C4-2B (cell line): Measurements from ENCODE around the gene ZSCAN5A.

ENCODE experiments used
- H3K27ac ChIP-seq: fragments of 450-650 bp; 2 replicates; pipeline ENCODE4 v1.5.1; 2017
- CTCF ChIP-seq: fragments of 450-650 bp; conservative IDR thresholded peaks from 2 replicates; pipeline ENCODE4 v1.5.1; 2017; ENCODE audit warnings: mild to moderate bottlenecking
- ZFX ChIP-seq: fragments of 450-650 bp; IDR thresholded peaks from 2 replicates; pipeline ENCODE4 v1.6.1; 2017

The ZSCAN5A gene

GRCh38 chr19:56321254-56321988 is 6.8 kb upstream of the ZSCAN5A start:
- no peak for TF ChIP-seq CTCF
- TF ChIP-seq ZFX = no peak
- no peak overlapping the region for H3K27ac ChIP-seq

DNA sequence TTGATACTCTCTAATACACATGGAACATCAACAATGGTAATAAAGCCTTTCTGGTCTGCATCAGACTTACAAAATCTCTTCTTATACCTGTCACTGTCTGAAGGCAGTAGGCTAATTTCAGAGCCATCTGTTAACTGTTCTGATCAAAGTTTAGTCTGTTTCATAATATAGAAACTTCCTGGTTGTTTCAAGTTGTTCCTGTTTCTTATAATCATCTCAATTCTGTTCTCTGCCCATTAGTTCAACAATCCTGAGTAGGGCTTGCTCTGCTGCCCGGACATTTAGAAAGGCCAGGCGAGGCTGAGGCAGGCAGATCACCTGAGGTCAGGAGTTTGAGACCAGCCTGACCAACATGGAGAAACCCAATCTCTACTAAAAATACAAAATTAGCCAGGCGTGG is 5.4 kb upstream of the ZSCAN5A start:
- no peak for TF ChIP-seq CTCF
- no peak for TF ChIP-seq ZFX
- H3K27ac ChIP-seq = no peak overlapping the region

- H3K27ac ChIP-seq = no peak overlapping the region
- TF ChIP-seq CTCF (no peak), ZFX (no peak)
Measured at GRCh38 chr19:56317749-56318148, 3.1 kb upstream of the ZSCAN5A start.

DNA sequence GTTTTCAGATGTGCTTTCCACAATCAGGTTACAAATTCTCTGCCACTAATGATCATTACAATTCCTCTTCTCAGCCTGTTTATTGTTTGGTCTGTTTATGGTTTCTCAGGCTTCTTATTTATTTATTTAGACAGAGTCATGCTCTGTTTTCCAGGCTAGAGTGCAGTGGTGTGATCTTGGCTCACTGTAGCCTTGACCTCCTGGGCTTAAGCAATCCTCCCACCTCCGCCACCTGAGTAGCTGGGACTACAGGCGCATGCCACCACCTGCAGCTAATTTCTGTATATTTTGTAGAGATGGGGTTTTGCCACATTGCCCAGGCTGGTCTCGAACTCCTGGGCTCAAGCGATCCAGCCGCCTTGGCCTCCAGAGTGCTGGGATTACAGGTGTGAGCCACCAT is 2.1 kb upstream of the ZSCAN5A start:
- TF ChIP-seq CTCF (no peak), ZFX (no peak)
- H3K27ac ChIP-seq = no peak overlapping the region

DNA sequence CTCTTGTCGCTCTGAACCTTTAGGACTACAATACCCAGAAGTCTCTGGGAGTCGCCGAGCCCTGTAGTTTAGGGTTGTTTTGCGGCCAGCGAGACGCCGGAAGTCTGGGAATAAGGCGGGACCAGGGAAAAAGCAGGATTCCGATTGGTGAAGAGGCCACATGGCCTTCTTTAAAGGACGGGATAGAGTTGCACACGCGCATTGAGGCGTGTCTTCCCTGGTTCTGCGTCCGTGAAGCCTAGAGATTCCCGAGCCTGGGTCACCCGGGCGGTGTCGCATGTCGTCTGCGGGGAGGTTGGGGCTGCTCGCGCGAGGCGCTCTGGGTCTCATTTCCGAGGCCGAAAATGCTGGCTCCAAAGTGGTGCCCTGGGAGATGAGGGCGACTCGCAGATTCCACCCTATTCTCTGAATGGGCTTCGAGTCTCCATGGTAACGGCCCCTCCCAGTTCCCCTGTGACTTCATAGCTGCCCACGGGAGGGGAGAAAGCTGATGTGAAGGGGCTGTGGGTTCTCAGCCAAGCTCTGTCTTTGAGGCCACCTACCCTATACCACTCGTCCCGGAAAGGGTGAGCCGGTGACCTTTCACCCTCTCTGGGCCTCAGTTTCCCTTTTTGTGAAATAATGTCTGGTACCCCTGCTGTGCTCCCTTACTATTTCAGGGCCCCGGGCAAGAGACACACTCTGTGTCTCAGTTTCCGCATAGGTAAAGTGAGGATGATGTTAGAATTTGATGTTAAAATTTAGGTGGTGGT is 614 bp upstream of the ZSCAN5A start:
- TF ChIP-seq CTCF (no peak), ZFX (no peak)

DNA sequence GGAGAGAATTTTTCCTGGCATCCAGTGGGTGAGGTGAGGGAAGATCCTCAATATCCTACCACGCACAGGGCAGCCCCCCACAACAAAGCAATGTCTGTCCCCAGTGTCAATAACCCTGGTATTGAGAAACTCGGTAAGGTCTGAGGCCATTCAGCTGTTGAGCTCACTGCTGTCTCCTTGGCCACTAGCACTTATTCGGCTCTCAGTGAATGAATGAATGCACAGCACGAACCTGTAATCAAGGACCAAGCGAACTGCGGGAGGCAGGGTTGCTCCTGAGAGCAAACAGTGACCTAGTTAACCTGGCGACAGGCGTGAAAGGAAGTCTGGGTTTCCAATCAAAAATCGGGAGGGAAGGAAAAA is 640 bp downstream of the ZSCAN5A start:
- TF ChIP-seq ZFX (no peak), CTCF (no peak)
- H3K27ac ChIP-seq = peak overlapping the region; percentile 92

More for the DNA sequence above, 614 bp upstream of the ZSCAN5A start:
- peak overlapping the region; percentile 92 for H3K27ac ChIP-seq
